Endothelial cell of umbilical vein (primary cell): ENCODE measurements around the gene DZIP3.

Experiments used
- CTCF ChIP-seq, 2 donors: IDR thresholded peaks; 1 replicate in 1 of 2; 2 replicates in 1 of 2; pipeline ENCODE4 v1.5.1; 2011; ENCODE audit warnings: low read length in 2 of 2, mild to moderate bottlenecking in 2 of 2, moderate library complexity in 2 of 2, control low read depth in 1 of 2, inconsistent platforms in 1 of 2, low read depth in 1 of 2; ENCODE audit not compliant: insufficient read depth in 1 of 2; ENCODE audit errors: extremely low read depth in 1 of 2
- POLR2A ChIP-seq: IDR thresholded peaks from 2 replicates; pipeline ENCODE4 v1.6.1; 2012; ENCODE audit warnings: low read depth, mild to moderate bottlenecking, control low read depth, low read length

- no peak for TF ChIP-seq CTCF (IDR thresholded peaks at IDR 0.05; ENCODE audit: extremely low read depth in 1 of 2, insufficient read depth in 1 of 2, low read depth in 1 of 2, low read length in 2 of 2)
- TF ChIP-seq POLR2A: no peak
Observed at GRCh38 chr3:108569336-108569735, 20.2 kb upstream of the DZIP3 start.
